Measurements from ENCODE around the gene DKC1. TPM values are rescaled to one million over a fixed set of nuclear protein-coding genes. Genes with fewer than 3 reads are reported as not detected.

DKC1 gene
- total RNA-seq, 3 donors from 2014 or later (not counting 1 experiment from before 2014, with no cell fraction given), result 41.8 to 54.3 (median 53.9) TPM

GRCh38 chrX:154717824-154718223 lies 44.8 kb upstream of the DKC1 start:
- H3K27me3 ChIP-seq (ENCODE audit: control insufficient read depth, insufficient read depth, low read length), result no peaks in the 10 kb centered on the region
- H3K27ac ChIP-seq (ENCODE audit: low read length), result peak overlapping the region; percentile 63
- no peak overlapping the region for H3K4me3 ChIP-seq (ENCODE audit: low read length)
- no peaks in the 10 kb centered on the region for H3K9me3 ChIP-seq (ENCODE audit: control insufficient read depth, insufficient read depth, low read length)
- no peak for TF ChIP-seq CTCF (IDR thresholded peaks at IDR 0.05)
- peak in 1 of 2 donors; percentile 73 for DNase-seq
- H3K36me3 ChIP-seq (ENCODE audit: control insufficient read depth, insufficient read depth, low read length), result peaks cover 13% of the 10 kb centered on the region
- H3K36me3 Mint-ChIP-seq, result no peaks in the 10 kb centered on the region
- WGBS (ENCODE audit: insufficient coverage), result 4% methylated on average over 5 of the region's 7 CpGs
- H3K4me1 ChIP-seq (ENCODE audit: control insufficient read depth, insufficient read depth, low read length), result peaks cover 46% of the 10 kb centered on the region
- intact Hi-C loops (cut with micrococcal nuclease), result loop anchor here (2.0 to 10.0 kb wide), 2 partner anchors 15 to 127 kb away; no protein-coding TSS in a partner anchor
- ATAC-seq, result peak in 2 of 3 donors; percentile 12 to 39
- H3K27ac Mint-ChIP-seq, result peak overlapping the region; percentile 88 to 93
- peaks cover 60 to 67% of the 10 kb centered on the region in 2 donors for H3K4me1 Mint-ChIP-seq
- H3K9me3 Mint-ChIP-seq, result no peaks in the 10 kb centered on the region
- H3K4me3 Mint-ChIP-seq, result peak overlapping the region; percentile 85
- H3K27me3 Mint-ChIP-seq (ENCODE audit: low read depth in 2 of 2), result no peaks in the 10 kb centered on the region

- H3K27ac ChIP-seq (ENCODE audit: low read length), result peak overlapping the region; percentile 63
- peaks cover 43% of the 10 kb centered on the region for H3K4me1 ChIP-seq (ENCODE audit: control insufficient read depth, insufficient read depth, low read length)
- H3K4me3 Mint-ChIP-seq, result peak overlapping the region; percentile 85
- no peaks in the 10 kb centered on the region for H3K9me3 ChIP-seq (ENCODE audit: control insufficient read depth, insufficient read depth, low read length)
- H3K4me3 ChIP-seq (ENCODE audit: low read length), result no peak overlapping the region
- no peak for DNase-seq
- no peaks in the 10 kb centered on the region for H3K27me3 Mint-ChIP-seq (ENCODE audit: low read depth in 2 of 2)
- no peak for ATAC-seq
- no CpG with 5 or more reads among the region's 1 CpG for WGBS (ENCODE audit: insufficient coverage)
- no peaks in the 10 kb centered on the region for H3K9me3 Mint-ChIP-seq
- TF ChIP-seq CTCF (IDR thresholded peaks at IDR 0.05), result no peak
- peak overlapping the region; percentile 88 to 93 for H3K27ac Mint-ChIP-seq
- no peaks in the 10 kb centered on the region for H3K36me3 Mint-ChIP-seq
- H3K27me3 ChIP-seq (ENCODE audit: control insufficient read depth, insufficient read depth, low read length), result no peaks in the 10 kb centered on the region
- intact Hi-C loops (cut with micrococcal nuclease), result loop anchor here (2.0 to 10.0 kb wide), 2 partner anchors 14 to 126 kb away; no protein-coding TSS in a partner anchor
- peaks cover 61 to 68% of the 10 kb centered on the region in 2 donors for H3K4me1 Mint-ChIP-seq
- H3K36me3 ChIP-seq (ENCODE audit: control insufficient read depth, insufficient read depth, low read length), result peaks cover 13% of the 10 kb centered on the region
Measured at GRCh38 chrX:154718616-154719015, 44.0 kb upstream of the DKC1 start.

GRCh38 chrX:154719132-154719675 lies 43.5 kb upstream of the DKC1 start:
- H3K9me3 ChIP-seq (ENCODE audit: control insufficient read depth, insufficient read depth, low read length), result no peaks in the 10 kb centered on the region
- H3K9me3 Mint-ChIP-seq, result no peaks in the 10 kb centered on the region
- H3K27ac Mint-ChIP-seq, result peak overlapping the region; percentile 88 to 93
- intact Hi-C loops (cut with micrococcal nuclease), result loop anchor here (2.0 to 10.0 kb wide), 2 partner anchors 14 to 126 kb away; no protein-coding TSS in a partner anchor
- 0% methylated on average over 4 of the region's 6 CpGs for WGBS (ENCODE audit: insufficient coverage)
- H3K4me1 Mint-ChIP-seq, result peaks cover 61 to 71% of the 10 kb centered on the region in 2 donors
- DNase-seq (peak in 1 of 2 donors; percentile 66), ATAC-seq (peak; percentile 57 to 81 (median 70))
- peaks cover 11% of the 10 kb centered on the region for H3K36me3 ChIP-seq (ENCODE audit: control insufficient read depth, insufficient read depth, low read length)
- peaks cover 49% of the 10 kb centered on the region for H3K4me1 ChIP-seq (ENCODE audit: control insufficient read depth, insufficient read depth, low read length)
- H3K27me3 Mint-ChIP-seq (ENCODE audit: low read depth in 2 of 2), result no peaks in the 10 kb centered on the region
- no peak for TF ChIP-seq CTCF (IDR thresholded peaks at IDR 0.05)
- H3K36me3 Mint-ChIP-seq, result no peaks in the 10 kb centered on the region
- H3K4me3 Mint-ChIP-seq, result peak overlapping the region; percentile 85
- no peak overlapping the region for H3K4me3 ChIP-seq (ENCODE audit: low read length)
- H3K27ac ChIP-seq (ENCODE audit: low read length), result peak overlapping the region; percentile 63
- no peaks in the 10 kb centered on the region for H3K27me3 ChIP-seq (ENCODE audit: control insufficient read depth, insufficient read depth, low read length)

All from natural killer cell (primary cell).